NCI-H1694 treated with DMSO at 0.1 percent for 48 hours (cell line): ENCODE results near the gene SLC44A1.

Experiments used
- DNase-seq: peaks from one replicate; lab custom pipeline; 2025; lab: John Stamatoyannopoulos, UW

Gene SLC44A1

DNA sequence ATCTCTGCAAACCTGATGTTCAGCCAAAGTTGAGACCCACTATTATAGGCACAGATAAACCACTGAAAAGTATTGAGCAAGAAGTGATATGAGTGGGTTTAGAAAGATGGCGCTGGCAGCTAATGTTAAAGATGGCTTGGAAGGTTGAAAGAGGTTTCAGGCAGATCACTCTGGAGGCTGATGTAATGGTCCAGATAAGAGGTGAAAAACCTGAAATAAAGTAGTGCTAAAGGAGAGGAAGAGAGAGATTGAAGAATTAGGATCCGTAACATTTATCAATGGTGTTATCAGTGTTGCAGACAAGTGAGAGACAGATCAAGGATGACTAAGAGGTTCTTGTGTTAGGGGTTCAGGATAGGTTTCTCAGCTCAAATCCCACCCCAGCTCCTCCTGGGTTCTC, 58.3 kb downstream of the SLC44A1 start:
- no peak for DNase-seq

DNA sequence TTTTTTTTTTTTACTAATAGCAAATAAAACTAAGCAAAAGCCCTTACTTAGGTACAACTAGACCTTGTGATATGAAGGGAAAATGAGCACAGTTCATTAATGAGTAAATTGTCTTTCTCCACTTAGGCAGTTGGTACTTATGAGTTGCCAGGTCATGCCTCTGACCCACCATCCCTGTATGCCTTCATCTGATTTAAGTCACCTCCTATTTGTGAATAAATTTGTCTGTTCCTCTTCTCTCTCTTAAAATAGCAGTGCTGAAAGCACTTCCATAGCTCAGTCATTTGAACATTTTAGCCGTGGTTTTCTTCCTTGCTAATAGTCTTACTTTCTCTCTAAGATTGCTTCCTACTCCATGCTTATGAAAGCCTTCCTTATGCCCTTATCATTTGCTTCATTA, 61.4 kb downstream of the SLC44A1 start:
- no peak for DNase-seq

DNA sequence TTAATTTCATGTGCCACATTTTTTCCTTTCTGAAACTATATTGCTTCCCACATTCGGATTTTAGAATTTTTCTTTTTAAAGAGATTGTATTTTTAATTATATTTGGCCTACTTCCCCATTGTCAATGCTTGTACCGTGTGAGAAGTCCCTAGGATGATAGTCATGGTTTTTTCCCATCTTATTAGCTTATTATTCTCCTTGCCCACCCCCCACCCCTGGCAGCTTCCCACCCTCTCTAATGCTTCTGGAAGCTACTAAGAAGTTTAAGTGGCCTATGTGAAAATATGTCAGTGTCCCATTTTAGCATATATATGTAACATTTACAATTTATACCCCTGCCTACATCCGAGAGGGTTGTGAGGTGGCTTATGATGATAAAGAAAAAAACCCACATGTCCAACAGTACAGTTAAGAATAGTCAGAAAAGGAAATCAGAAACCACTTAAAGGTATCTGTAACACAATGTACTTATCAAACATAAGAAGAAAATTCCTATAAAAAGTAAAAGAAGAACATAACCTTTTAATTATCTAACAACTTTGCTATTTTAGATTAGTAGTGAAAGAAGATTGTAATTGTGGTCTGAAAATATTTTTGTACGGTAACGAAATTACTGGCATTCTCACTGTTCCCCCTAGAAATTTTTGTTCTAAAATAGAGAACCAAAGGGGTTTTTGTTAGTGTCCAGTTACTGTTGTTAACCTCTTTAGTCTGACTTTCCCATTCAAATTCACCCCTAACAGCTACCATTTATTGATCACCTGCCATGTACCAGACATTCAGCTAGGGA, 62.1 kb downstream of the SLC44A1 start:
- DNase-seq = no peak

- DNase-seq = no peak
Observed at GRCh38 chr9:105307591-105308130, 63.2 kb downstream of the SLC44A1 start.

GRCh38 chr9:105308461-105309341, 64.2 kb downstream of the SLC44A1 start:
- no peak for DNase-seq

DNA sequence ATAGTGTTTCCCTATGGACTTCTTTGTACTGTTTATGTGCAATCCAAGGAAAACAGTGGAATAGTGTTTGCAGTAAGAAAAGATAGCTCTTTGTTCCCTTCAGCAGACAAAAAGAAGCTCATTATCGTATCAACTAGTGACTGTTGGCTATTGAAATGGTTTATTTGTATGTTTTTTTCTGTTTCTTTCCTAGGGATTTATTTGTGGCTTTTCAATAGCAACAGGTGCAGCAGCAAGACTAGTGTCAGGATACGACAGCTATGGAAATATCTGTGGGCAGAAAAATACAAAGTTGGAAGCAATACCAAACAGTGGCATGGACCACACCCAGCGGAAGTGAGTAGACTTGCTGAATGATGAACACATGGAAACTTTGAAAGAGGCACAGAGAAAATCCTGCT, 65.1 kb downstream of the SLC44A1 start:
- DNase-seq = no peak

GRCh38 chr9:105311306-105311705, 66.9 kb downstream of the SLC44A1 start:
- no peak for DNase-seq

GRCh38 chr9:105313238-105313637, 68.8 kb downstream of the SLC44A1 start:
- no peak for DNase-seq

- DNase-seq = no peak
Observed at GRCh38 chr9:105316703-105317102, 72.3 kb downstream of the SLC44A1 start.

DNA sequence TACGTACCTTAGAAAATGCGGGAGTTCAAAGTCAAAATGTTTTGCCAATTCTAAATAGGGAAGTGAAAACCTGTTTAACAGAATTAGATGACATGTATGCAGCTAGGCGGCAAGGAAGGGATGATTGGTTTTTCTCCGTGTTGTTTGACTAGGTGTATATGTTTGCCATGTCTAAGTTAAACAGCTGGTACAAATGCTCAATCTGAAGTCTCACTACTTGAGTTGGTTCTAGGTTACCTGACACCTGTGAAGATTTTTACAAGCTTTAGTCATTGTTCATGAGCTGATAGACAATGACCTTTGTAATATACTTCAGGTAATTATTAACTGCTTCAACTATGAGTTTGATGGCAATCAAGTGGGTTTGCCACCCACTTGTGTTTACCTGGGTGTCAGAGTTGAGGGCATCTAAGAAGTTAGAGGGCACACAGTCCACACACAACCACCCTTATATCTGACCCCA, 74.3 kb downstream of the SLC44A1 start:
- DNase-seq = no peak

GRCh38 chr9:105319202-105319813, 74.9 kb downstream of the SLC44A1 start:
- DNase-seq = no peak

DNA sequence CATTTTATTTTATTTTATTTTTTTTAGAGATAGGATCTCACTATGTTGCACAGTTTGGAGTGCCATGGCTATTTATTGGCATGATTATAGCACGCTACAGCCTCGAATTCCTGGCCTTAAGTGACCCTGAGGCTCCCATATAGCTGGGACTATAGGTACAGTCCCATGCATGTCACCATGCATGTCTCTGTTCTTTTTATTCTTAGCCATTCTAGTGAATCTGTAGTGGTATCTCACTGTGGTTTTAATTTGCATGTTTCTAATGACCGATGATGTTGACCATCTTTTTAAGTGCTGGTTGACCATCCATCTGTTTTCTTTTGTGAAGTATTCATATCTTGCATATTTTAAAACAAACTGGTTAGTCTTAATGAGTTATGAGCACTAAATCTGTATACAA, 76.1 kb downstream of the SLC44A1 start:
- no peak for DNase-seq

DNA sequence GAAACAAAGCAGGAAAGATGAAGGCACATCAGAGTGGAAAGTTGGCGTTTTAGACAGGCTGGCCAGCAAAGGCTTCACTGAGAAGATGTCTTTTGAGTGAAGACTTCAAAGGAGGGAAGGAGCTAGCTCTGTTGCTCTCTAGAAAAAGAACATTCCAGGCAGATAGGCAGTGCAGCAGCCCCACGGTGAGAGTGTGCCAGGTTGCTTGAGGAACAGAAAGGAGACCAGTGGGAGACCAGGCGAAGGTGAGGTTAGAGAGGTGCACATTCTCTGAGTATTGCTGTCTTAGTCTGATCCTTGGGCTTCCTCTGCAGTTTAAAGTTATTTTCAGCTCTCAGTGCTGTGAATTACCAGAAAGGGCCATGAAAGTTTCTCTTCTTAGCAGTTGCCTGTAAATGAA, 83.8 kb downstream of the SLC44A1 start:
- no peak for DNase-seq

DNA sequence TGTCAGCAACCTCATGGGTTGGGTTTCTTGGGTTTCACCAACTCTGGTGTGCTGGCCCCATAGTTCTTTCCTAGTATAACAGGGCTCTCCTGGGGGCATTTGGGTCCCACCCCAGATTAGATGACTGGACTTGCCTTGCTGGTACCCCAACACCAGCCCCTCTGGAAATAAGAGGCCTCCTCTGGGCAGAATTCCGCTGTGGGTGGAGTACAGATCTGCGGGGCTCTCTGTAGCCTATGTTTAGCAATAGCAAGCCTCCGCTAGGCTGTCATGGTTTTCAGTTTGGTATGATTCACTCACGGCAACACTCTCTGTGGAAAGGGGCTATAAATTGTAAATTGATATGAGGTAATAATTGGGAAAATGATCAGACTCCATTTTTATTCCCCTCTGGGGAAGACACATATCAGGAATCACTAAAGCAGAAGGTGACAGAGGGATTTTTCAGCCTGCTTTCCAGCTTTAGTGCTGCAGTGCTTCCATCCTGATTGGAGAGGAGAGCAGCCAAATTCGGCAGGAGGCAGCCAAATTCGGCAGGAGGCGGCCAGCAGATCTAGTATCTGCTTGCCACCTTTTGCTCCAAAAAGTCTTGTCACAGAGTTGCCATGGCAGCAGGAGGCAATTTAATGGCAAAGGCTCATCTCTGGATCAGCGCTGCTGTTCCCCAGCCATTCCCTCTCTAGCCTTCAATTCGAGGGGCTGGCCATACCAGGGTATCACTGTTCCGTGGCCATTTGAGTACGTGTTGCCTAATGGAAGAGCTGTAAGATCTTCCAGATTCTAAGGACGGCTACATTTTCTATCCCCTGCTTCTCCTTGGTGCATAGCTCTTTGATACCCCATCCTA, 84.6 kb downstream of the SLC44A1 start:
- DNase-seq = peak; percentile 35

GRCh38 chr9:105329719-105330062, 85.2 kb downstream of the SLC44A1 start:
- DNase-seq = no peak

- no peak for DNase-seq
Observed at GRCh38 chr9:105330201-105330600, 85.8 kb downstream of the SLC44A1 start.

- DNase-seq = no peak
Observed at GRCh38 chr9:105330755-105331154, 86.3 kb downstream of the SLC44A1 start.

DNA sequence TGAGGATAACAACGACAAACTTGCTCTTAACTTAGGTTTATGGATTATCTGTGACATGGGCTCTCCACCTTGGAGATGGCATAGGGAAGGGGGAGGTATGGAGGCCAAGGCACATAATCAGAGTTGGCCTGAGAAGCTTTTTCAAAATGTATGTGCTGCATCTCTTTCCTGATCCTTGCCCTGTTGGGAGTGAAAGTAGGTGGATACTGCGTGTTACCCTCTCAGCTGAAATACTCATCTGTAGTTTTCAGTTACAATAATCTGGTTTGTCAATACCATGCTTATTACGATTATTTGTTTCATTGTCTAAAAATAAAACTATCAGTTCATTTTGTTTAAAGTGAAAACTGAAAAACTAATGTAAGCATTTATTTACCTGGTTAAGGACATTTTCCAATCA, 86.7 kb downstream of the SLC44A1 start:
- DNase-seq = no peak

GRCh38 chr9:105331755-105332154, 87.3 kb downstream of the SLC44A1 start:
- DNase-seq = no peak

- DNase-seq = no peak
Observed at GRCh38 chr9:105332471-105332870, 88.0 kb downstream of the SLC44A1 start.

DNA sequence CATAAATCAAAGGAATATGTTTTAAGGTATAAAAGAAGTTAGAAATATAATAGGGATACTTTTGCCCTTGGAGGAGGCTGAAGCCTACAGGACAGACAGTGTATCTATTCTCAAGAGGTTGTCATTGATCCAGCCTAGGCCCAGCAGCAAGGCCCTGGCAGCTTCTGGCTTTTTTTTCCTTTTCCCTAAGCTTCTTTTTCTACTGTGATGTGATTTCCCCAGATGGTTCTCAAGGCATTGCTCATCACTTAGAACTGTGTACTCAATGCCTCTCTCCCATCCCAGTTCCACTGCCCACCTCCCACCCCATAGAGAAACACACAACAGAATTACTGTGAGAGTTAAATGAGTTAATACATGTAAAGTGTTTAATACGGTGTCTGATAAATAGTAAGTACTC, 88.6 kb downstream of the SLC44A1 start:
- no peak for DNase-seq

GRCh38 chr9:105333811-105334210, 89.4 kb downstream of the SLC44A1 start:
- DNase-seq = no peak
